ENCODE results near the gene VASP.

DNA sequence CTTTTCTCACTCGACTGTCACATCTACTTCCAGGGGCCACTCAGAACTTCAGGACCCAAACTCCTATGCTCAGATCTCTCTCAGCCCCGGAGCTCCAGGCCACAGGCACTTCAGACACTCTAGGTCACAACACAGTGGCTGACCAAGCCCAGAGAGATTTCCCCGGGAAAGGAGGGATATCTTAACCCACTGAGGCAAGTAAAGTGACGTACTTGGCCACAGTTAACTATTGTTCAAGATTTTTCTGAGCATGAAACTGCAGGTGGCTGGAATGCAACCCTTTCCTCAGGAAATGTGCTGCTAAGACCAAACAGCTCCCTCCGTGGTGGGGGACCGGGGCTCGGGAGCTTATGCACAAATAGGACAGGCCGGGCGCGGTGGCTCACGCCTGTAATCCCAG, 53.4 kb downstream of the VASP start:
- TF ChIP-seq, protein P1, sequence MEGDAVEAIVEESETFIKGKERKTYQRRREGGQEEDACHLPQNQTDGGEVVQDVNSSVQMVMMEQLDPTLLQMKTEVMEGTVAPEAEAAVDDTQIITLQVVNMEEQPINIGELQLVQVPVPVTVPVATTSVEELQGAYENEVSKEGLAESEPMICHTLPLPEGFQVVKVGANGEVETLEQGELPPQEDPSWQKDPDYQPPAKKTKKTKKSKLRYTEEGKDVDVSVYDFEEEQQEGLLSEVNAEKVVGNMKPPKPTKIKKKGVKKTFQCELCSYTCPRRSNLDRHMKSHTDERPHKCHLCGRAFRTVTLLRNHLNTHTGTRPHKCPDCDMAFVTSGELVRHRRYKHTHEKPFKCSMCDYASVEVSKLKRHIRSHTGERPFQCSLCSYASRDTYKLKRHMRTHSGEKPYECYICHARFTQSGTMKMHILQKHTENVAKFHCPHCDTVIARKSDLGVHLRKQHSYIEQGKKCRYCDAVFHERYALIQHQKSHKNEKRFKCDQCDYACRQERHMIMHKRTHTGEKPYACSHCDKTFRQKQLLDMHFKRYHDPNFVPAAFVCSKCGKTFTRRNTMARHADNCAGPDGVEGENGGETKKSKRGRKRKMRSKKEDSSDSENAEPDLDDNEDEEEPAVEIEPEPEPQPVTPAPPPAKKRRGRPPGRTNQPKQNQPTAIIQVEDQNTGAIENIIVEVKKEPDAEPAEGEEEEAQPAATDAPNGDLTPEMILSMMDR (IDR thresholded peaks at IDR 0.05): no peak
- TF ChIP-seq POLR2A (IDR thresholded peaks at IDR 0.05): no peak

Measured in heart left ventricle (tissue), 13 donors.